Upper lobe of left lung (tissue), 6 donors: ENCODE results near the gene CDH20. TPM values are rescaled to one million over a fixed set of nuclear protein-coding genes. Genes with fewer than 3 reads are reported as not detected.

Source experiments
- ATAC-seq, 2 donors: fragments of 200-7000 bp; cut with Tn5 transposase; one replicate each; pipeline ENCODE4 v1.9.1; 2022; ENCODE audit warnings: mild to moderate bottlenecking in 2 of 2, moderate library complexity in 2 of 2; ENCODE audit not compliant: low FRiP score in 2 of 2
- DNase-seq, 2 donors: peaks; one replicate each; pipeline ENCODE4 v3.0.0-alpha.2; 2019 to 2020
- H3K27ac ChIP-seq, 4 donors: fragments of 200-600 bp; sonication (generic); one replicate each; pipeline ENCODE4 v1.5.1; 2016 to 2019
- H3K27me3 ChIP-seq, 4 donors: fragments of 200-600 bp; sonication (generic); one replicate each; pipeline ENCODE4 v1.5.1; 2017 to 2019
- H3K36me3 ChIP-seq, 4 donors: fragments of 200-600 bp; sonication (generic); one replicate each; pipeline ENCODE4 v1.5.1; 2016 to 2019
- H3K4me1 ChIP-seq, 4 donors: fragments of 200-600 bp; sonication (generic); one replicate each; pipeline ENCODE4 v1.5.1; 2018 to 2019
- H3K4me3 ChIP-seq, 4 donors: fragments of 200-600 bp; sonication (generic); one replicate each; pipeline ENCODE4 v1.5.1; 2017 to 2019; ENCODE audit warnings: mild to moderate bottlenecking in 2 of 4, moderate library complexity in 1 of 4
- H3K9me3 ChIP-seq, 4 donors: fragments of 200-600 bp; sonication (generic); one replicate each; pipeline ENCODE4 v1.5.1; 2018 to 2019
- EP300 ChIP-seq, 4 donors: sonication (generic); formaldehyde crosslinking; IDR thresholded peaks; one replicate each; pipeline ENCODE4 v1.5.1; 2017; ENCODE audit warnings: antibody characterized with exemption in 4 of 4, control low read depth in 2 of 4
- POLR2A ChIP-seq, 4 donors: fragments of 450-650 bp; IDR thresholded peaks; one replicate each; pipeline ENCODE4 v1.5.1; 2016 to 2017; ENCODE audit warnings: antibody characterized with exemption in 4 of 4, mild to moderate bottlenecking in 2 of 4
- POLR2AphosphoS5 ChIP-seq, 2 donors: sonication (generic); formaldehyde crosslinking; IDR thresholded peaks; one replicate each; pipeline ENCODE4 v1.5.1; 2017; ENCODE audit warnings: antibody characterized with exemption in 2 of 2
- WGBS, 2 donors: methylation state at CpG; one replicate each; pipeline ENCODE4 v1.1.5; 2017 to 2018; 5-methylcytosine and 5-hydroxymethylcytosine counted together
- total RNA-seq, 6 donors: library from RNA; depleted of rRNA in 4 of 6; stranded (reverse); fragments of >200 nt in 4 of 6; gene quantifications; one replicate each; pipeline versions ENCODE4 v1.1.0 to v1.2.1, GENCODE V29; 2016 to 2021
- TF ChIP-seq, protein P1 (sequence below), 6 experiments: fragments of 450-650 bp in 4 of 6; fragments of 200-600 bp in 2 of 6; sonication (generic) in 2 of 6; IDR thresholded peaks; one replicate each; pipeline ENCODE4 v1.5.1; 2016 to 2019; ENCODE audit warnings: antibody characterized with exemption in 6 of 6
- donor health status: DM: no; HTN: no; CAD: no; lungs with moderate emphysema.
- donor health status: DM: no; HTN: yes; CAD: no; lungs with severe emphysema.

CDH20 gene
- total RNA-seq, 6 donors from 2014 or later = 0.06 to 0.07 TPM; not detected in 4

DNA sequence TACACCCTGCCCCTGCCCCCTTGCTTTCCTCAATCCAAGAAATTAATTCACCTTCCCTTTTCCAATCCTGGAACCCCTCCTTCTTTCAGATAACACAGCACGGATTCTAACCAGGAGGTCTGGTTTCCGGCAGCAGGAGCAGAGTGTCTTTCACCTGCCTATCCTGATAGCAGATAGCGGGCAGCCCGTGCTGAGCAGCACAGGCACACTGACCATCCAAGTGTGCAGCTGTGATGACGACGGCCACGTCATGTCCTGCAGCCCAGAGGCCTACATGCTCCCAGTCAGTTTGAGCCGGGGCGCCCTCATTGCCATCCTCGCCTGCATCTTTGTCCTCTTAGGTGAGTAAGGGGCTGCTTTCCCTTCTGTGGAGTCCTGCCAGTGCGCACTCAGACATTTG lies 216.7 kb downstream of the CDH20 start:
- no peaks in the 10 kb centered on the region for H3K9me3 ChIP-seq
- H3K36me3 ChIP-seq = no peaks in the 10 kb centered on the region
- H3K4me1 ChIP-seq = peaks cover 0 to 6% (median 0%) of the 10 kb centered on the region in 4 donors
- DNase-seq = peak in 1 of 2 donors; percentile 26
- no peak for ATAC-seq
- WGBS, 2 donors = 90 to 94% methylated on average over 9 to 11 of the region's 11 CpGs
- no peak overlapping the region for H3K4me3 ChIP-seq
- no peak overlapping the region for H3K27ac ChIP-seq
- no peak for TF ChIP-seq POLR2A (IDR thresholded peaks at IDR 0.05)
- TF ChIP-seq POLR2AphosphoS5 (IDR thresholded peaks at IDR 0.05) = no peak
- TF ChIP-seq, protein P1, sequence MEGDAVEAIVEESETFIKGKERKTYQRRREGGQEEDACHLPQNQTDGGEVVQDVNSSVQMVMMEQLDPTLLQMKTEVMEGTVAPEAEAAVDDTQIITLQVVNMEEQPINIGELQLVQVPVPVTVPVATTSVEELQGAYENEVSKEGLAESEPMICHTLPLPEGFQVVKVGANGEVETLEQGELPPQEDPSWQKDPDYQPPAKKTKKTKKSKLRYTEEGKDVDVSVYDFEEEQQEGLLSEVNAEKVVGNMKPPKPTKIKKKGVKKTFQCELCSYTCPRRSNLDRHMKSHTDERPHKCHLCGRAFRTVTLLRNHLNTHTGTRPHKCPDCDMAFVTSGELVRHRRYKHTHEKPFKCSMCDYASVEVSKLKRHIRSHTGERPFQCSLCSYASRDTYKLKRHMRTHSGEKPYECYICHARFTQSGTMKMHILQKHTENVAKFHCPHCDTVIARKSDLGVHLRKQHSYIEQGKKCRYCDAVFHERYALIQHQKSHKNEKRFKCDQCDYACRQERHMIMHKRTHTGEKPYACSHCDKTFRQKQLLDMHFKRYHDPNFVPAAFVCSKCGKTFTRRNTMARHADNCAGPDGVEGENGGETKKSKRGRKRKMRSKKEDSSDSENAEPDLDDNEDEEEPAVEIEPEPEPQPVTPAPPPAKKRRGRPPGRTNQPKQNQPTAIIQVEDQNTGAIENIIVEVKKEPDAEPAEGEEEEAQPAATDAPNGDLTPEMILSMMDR (IDR thresholded peaks at IDR 0.05) = no peak
- no peak for TF ChIP-seq EP300 (IDR thresholded peaks at IDR 0.05)
- H3K27me3 ChIP-seq = no peaks in the 10 kb centered on the region

DNA sequence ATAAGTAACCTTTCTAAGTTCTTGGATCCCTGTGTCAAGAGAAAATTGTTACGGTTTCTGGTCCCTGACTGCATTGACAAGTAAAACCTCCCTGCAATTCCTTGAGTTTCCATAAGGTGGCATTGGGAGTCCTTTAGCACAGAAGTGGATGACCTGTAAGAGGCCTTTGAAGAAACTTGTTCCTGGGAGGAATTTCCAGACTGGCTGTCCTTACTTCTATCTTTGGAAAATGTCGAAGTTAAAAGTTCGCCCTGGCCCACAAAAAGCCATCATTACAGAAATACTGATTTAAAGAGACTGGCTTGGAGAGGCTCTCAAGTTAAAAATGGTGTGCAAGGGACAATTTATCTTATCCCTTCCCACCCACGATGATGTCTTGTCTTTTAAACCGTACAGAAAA lies 218.4 kb downstream of the CDH20 start:
- Histone ChIP-seq H3K27me3 (no peaks in the 10 kb centered on the region), H3K4me3 (no peak overlapping the region), H3K27ac (no peak overlapping the region), H3K36me3 (no peaks in the 10 kb centered on the region), H3K9me3 (no peaks in the 10 kb centered on the region), H3K4me1 (no peaks in the 10 kb centered on the region)
- TF ChIP-seq, protein P1 (IDR thresholded peaks at IDR 0.05) = peak; percentile 54 to 89 (median 74)
- no peak for TF ChIP-seq POLR2AphosphoS5 (IDR thresholded peaks at IDR 0.05)
- peak in 1 of 2 donors; percentile 70 for ATAC-seq
- DNase-seq = no peak
- 22 to 29% methylated on average over 5 of the region's 5 CpGs for WGBS, 2 donors

DNA sequence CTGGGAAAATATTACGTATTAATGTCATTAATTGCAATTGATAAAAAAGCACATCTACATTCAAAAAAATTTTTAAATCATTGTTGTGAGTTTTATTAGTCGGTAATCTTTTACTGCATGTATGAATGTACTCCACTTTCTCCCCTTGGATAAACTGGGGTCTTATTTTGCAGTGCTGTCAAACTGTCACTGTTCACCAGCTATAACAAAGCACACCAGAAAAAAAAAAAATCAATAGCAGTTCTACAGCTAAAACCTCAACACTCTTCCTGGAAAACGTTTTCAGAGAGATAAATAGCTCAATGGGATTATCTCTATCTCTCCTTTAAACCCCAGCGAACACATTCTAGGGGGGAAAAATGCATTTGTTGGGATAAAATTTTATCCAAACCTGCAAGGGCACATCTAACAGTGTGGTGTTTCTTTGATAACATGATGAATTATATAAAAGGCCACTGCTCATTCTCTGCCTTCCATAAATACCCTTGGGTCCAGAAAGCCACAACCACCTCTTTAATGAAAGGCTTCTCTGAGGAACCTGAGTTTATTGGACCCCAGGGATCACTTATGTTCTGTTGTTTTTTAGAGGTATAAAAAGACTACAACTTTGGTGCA lies 219.9 kb downstream of the CDH20 start:
- Histone ChIP-seq H3K36me3 (no peaks in the 10 kb centered on the region), H3K27me3 (no peaks in the 10 kb centered on the region), H3K4me1 (no peaks in the 10 kb centered on the region), H3K4me3 (no peak overlapping the region), H3K9me3 (no peaks in the 10 kb centered on the region), H3K27ac (no peak overlapping the region)
- ATAC-seq = no peak
- DNase-seq = no peak
- no peak for TF ChIP-seq POLR2A (IDR thresholded peaks at IDR 0.05)
- TF ChIP-seq, protein P1 (IDR thresholded peaks at IDR 0.05) = no peak
- no peak for TF ChIP-seq POLR2AphosphoS5 (IDR thresholded peaks at IDR 0.05)
- TF ChIP-seq EP300 (IDR thresholded peaks at IDR 0.05) = no peak
- WGBS, 2 donors = 73 to 76% methylated on average over 4 of the region's 4 CpGs

DNA sequence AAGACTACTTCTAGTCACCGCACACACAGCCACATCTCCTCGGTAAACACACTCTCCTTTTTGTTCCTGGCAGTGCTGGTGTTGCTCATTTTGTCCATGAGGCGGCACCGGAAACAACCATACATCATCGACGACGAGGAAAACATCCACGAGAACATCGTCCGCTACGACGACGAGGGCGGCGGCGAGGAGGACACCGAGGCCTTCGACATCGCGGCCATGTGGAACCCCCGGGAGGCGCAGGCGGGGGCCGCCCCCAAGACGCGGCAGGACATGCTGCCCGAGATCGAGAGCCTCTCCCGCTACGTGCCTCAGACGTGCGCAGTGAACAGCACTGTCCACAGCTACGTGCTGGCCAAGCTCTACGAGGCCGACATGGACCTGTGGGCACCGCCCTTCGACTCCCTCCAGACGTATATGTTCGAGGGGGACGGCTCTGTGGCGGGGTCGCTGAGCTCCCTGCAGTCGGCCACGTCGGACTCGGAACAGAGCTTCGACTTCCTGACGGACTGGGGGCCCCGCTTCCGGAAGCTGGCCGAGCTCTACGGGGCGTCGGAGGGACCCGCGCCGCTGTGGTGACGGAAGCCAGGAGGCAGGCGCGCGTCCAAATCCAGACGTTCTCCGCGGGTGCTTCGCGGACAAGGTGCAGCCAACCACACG lies 221.0 kb downstream of the CDH20 start:
- Histone ChIP-seq H3K4me1 (no peaks in the 10 kb centered on the region), H3K27ac (no peak overlapping the region), H3K9me3 (no peaks in the 10 kb centered on the region), H3K27me3 (no peaks in the 10 kb centered on the region), H3K4me3 (peak overlapping the region in 2 of 4 donors; percentile 5 to 14), H3K36me3 (no peaks in the 10 kb centered on the region)
- peak in 1 of 2 donors; percentile 81 for DNase-seq
- TF ChIP-seq POLR2AphosphoS5 (IDR thresholded peaks at IDR 0.05) = no peak
- TF ChIP-seq, protein P1 (IDR thresholded peaks at IDR 0.05) = no peak
- no peak for TF ChIP-seq POLR2A (IDR thresholded peaks at IDR 0.05)
- no peak for TF ChIP-seq EP300 (IDR thresholded peaks at IDR 0.05)
- ATAC-seq = peak; percentile 29 to 62
- WGBS, 2 donors = 86 to 89% methylated on average over 57 to 67 of the region's 67 CpGs
